GM19467 (cell line): ENCODE data around the gene KCND2.

Experiments
- ATAC-seq: cut with Tn5 transposase; IDR thresholded peaks from one replicate; pipeline ENCODE4 v1.9.1; 2021; ENCODE audit warnings: mild to moderate bottlenecking, moderate library complexity; ENCODE audit not compliant: unreplicated experiment

KCND2 gene

GRCh38 chr7:120794106-120794729 is 521.2 kb downstream of the KCND2 start:
- ATAC-seq: no peak

GRCh38 chr7:120797026-120797645 is 524.2 kb downstream of the KCND2 start:
- no peak for ATAC-seq

- no peak for ATAC-seq
Measured at GRCh38 chr7:120799147-120799546, 526.2 kb downstream of the KCND2 start.
